ENCODE measurements around the gene FBXL5. TPM values are rescaled to one million over a fixed set of nuclear protein-coding genes. Genes with fewer than 3 reads are reported as not detected.
"Not testable (repeated sequence)": the region's sequence is repeated elsewhere in the genome, so short reads cannot be mapped to it uniquely, and the experiment has no call there.

FBXL5 gene
- total RNA-seq, 1 experiment from 2014 or later: 26.2 TPM

GRCh38 chr4:15614891-15615290 lies 40.3 kb downstream of the FBXL5 start:
- not testable (repeated sequence) for H3K36me3 ChIP-seq, H3K4me3 ChIP-seq, DNase-seq, H3K9me3 ChIP-seq, H3K27me3 ChIP-seq

- Histone ChIP-seq H3K9me3 (no peaks in the 10 kb centered on the region), H3K36me3 (peaks cover 5% of the 10 kb centered on the region; the same call in 1 of the 2 replicates), H3K27me3 (no peaks in the 10 kb centered on the region), H3K4me3 (no peak overlapping the region)
- no peak for DNase-seq
Observed at GRCh38 chr4:15612136-15612535, 43.0 kb downstream of the FBXL5 start.

GRCh38 chr4:15610855-15611254 lies 44.3 kb downstream of the FBXL5 start:
- no peak for DNase-seq
- Histone ChIP-seq H3K27me3 (no peaks in the 10 kb centered on the region), H3K9me3 (no peaks in the 10 kb centered on the region), H3K4me3 (no peak overlapping the region), H3K36me3 (peaks cover 4% of the 10 kb centered on the region)

GRCh38 chr4:15605537-15605936 lies 49.6 kb downstream of the FBXL5 start:
- Histone ChIP-seq H3K36me3 (peaks cover 22% of the 10 kb centered on the region), H3K27me3 (no peaks in the 10 kb centered on the region), H3K9me3 (no peaks in the 10 kb centered on the region), H3K4me3 (no peak overlapping the region)
- DNase-seq: no peak

GRCh38 chr4:15601862-15602261 lies 53.3 kb downstream of the FBXL5 start:
- Histone ChIP-seq H3K9me3 (no peaks in the 10 kb centered on the region), H3K27me3 (no peaks in the 10 kb centered on the region), H3K36me3 (peaks cover 22% of the 10 kb centered on the region), H3K4me3 (no peak overlapping the region)
- no peak for DNase-seq

GRCh38 chr4:15600176-15600575 lies 55.0 kb downstream of the FBXL5 start:
- H3K36me3 ChIP-seq: peaks cover 15% of the 10 kb centered on the region

GRCh38 chr4:15598644-15599043 lies 56.5 kb downstream of the FBXL5 start:
- DNase-seq: peak; percentile 5
- Histone ChIP-seq H3K36me3 (0 out of 2 replicates have a peak, but pooled peaks cover 2% of the 10 kb centered on the region), H3K4me3 (no peak overlapping the region), H3K27me3 (no peaks in the 10 kb centered on the region), H3K9me3 (no peaks in the 10 kb centered on the region)

More at GRCh38 chr4:15600176-15600575, 55.0 kb downstream of the FBXL5 start:
- DNase-seq: no peak
- no peaks in the 10 kb centered on the region for H3K27me3 ChIP-seq
- no peak overlapping the region for H3K4me3 ChIP-seq
- H3K9me3 ChIP-seq: no peaks in the 10 kb centered on the region

GRCh38 chr4:15592799-15593198 lies 62.4 kb downstream of the FBXL5 start:
- Histone ChIP-seq H3K4me3 (no peak overlapping the region), H3K36me3 (no peaks in the 10 kb centered on the region)

GRCh38 chr4:15587649-15588048 lies 67.5 kb downstream of the FBXL5 start:
- Histone ChIP-seq H3K27me3 (no peaks in the 10 kb centered on the region), H3K36me3 (no peaks in the 10 kb centered on the region), H3K4me3 (no peak overlapping the region), H3K9me3 (no peaks in the 10 kb centered on the region)
- DNase-seq: no peak

More at GRCh38 chr4:15592799-15593198, 62.4 kb downstream of the FBXL5 start:
- Histone ChIP-seq H3K9me3 (no peaks in the 10 kb centered on the region), H3K27me3 (no peaks in the 10 kb centered on the region)
- no peak for DNase-seq

GRCh38 chr4:15586066-15586465 lies 69.1 kb downstream of the FBXL5 start:
- Histone ChIP-seq H3K27me3 (no peaks in the 10 kb centered on the region), H3K4me3 (no peak overlapping the region), H3K36me3 (no peaks in the 10 kb centered on the region), H3K9me3 (no peaks in the 10 kb centered on the region)
- DNase-seq: no peak

- Histone ChIP-seq H3K9me3 (no peaks in the 10 kb centered on the region), H3K27me3 (no peaks in the 10 kb centered on the region), H3K36me3 (no peaks in the 10 kb centered on the region)
Observed at GRCh38 chr4:15585331-15585730, 69.8 kb downstream of the FBXL5 start.

GRCh38 chr4:15584785-15585184 lies 70.4 kb downstream of the FBXL5 start:
- Histone ChIP-seq H3K36me3 (no peaks in the 10 kb centered on the region), H3K9me3 (no peaks in the 10 kb centered on the region), H3K4me3 (no peak overlapping the region), H3K27me3 (no peaks in the 10 kb centered on the region)
- DNase-seq: no peak

More at GRCh38 chr4:15585331-15585730, 69.8 kb downstream of the FBXL5 start:
- no peak overlapping the region for H3K4me3 ChIP-seq
- DNase-seq: no peak

GRCh38 chr4:15577508-15577907 lies 77.6 kb downstream of the FBXL5 start:
- no peak for DNase-seq
- no peaks in the 10 kb centered on the region for H3K27me3 ChIP-seq
- H3K4me3 ChIP-seq: no peak overlapping the region
- H3K36me3 ChIP-seq: no peaks in the 10 kb centered on the region
- no peaks in the 10 kb centered on the region for H3K9me3 ChIP-seq

- Histone ChIP-seq H3K36me3 (no peaks in the 10 kb centered on the region), H3K4me3 (no peak overlapping the region), H3K27me3 (no peaks in the 10 kb centered on the region), H3K9me3 (no peaks in the 10 kb centered on the region)
- no peak for DNase-seq
Observed at GRCh38 chr4:15575966-15576365, 79.2 kb downstream of the FBXL5 start.

GRCh38 chr4:15569746-15570145 lies 85.4 kb downstream of the FBXL5 start:
- Histone ChIP-seq H3K36me3 (no peaks in the 10 kb centered on the region), H3K27me3 (no peaks in the 10 kb centered on the region), H3K9me3 (no peaks in the 10 kb centered on the region), H3K4me3 (no peak overlapping the region)
- no peak for DNase-seq

- no peaks in the 10 kb centered on the region for H3K36me3 ChIP-seq
Observed at GRCh38 chr4:15568821-15569220, 86.3 kb downstream of the FBXL5 start.

GRCh38 chr4:15563871-15564270 lies 91.3 kb downstream of the FBXL5 start:
- Histone ChIP-seq H3K27me3 (no peaks in the 10 kb centered on the region), H3K9me3 (no peaks in the 10 kb centered on the region), H3K36me3 (no peaks in the 10 kb centered on the region), H3K4me3 (no peak overlapping the region)
- no peak for DNase-seq

More at GRCh38 chr4:15568821-15569220, 86.3 kb downstream of the FBXL5 start:
- Histone ChIP-seq H3K27me3 (no peaks in the 10 kb centered on the region), H3K9me3 (no peaks in the 10 kb centered on the region), H3K4me3 (no peak overlapping the region)
- DNase-seq: no peak

GRCh38 chr4:15562623-15563022 lies 92.5 kb downstream of the FBXL5 start:
- Histone ChIP-seq H3K27me3 (no peaks in the 10 kb centered on the region), H3K9me3 (no peaks in the 10 kb centered on the region)
- no peak for DNase-seq

GRCh38 chr4:15562114-15562513 lies 93.0 kb downstream of the FBXL5 start:
- Histone ChIP-seq H3K36me3 (no peaks in the 10 kb centered on the region), H3K4me3 (no peak overlapping the region), H3K27me3 (no peaks in the 10 kb centered on the region), H3K9me3 (no peaks in the 10 kb centered on the region)
- DNase-seq: no peak

More at GRCh38 chr4:15562623-15563022, 92.5 kb downstream of the FBXL5 start:
- no peak overlapping the region for H3K4me3 ChIP-seq
- no peaks in the 10 kb centered on the region for H3K36me3 ChIP-seq
